ENCODE results near the gene EMC10. TPM values are rescaled to one million over a fixed set of nuclear protein-coding genes. Genes with fewer than 3 reads are reported as not detected.
A peak's percentile ranks its signal among the peaks of the same experiment; 100 is the strongest.

The EMC10 gene
- total and polyA plus RNA-seq, 2 donors (not counting 3 experiments of a cell fraction or from before 2014, with no cell fraction given) = 106 to 111 TPM

DNA sequence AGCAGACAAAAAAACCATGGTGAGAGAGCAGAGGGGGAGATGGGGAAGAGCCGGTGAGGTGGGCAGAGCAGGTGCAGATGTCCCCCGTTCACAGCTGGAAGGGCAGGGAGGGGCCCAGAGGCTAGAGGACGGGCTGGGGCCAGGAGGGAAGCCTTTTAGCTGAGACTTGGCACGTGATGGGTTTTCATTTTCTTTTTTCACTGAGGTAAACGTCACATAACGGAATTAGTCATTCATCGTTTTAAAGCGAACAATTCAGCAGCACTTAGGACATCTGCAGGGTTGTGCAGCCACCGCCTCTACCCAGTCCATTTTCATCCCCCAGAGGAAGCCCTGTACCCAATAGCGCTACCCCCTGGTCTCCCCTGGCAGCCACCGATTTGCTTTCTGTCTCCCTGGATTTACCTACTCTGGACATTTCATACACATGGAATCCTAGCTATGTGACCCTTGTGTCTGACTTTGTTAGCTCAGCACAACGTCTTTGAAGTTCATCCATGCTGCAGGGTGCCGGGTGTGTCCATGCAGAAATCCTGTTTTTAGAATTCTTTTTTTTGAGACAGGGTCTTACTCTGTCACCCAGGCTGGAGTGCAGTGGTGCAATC lies 16.0 kb upstream of the EMC10 start:
- no TSS peak for BruUV-seq (replicated peaks)
- no peaks in the 10 kb centered on the region for H3K9me3 ChIP-seq (replicated peaks; ENCODE audit: control insufficient read depth, insufficient read depth, low read length)
- ChIA-PET CTCF (interaction anchor here (0.7 to 7.4 kb wide), 18 partner anchors 12 to 208 kb away, joined by 3 to 144 read pairs (median 4); partner anchors contain the start of gene POLD1), POLR2A (interaction anchor here (0.9 kb wide), 1 partner anchor 50 kb away, joined by 4 read pairs; the partner anchor contains the start of gene JOSD2)
- TF ChIP-seq JUN (IDR thresholded peaks at IDR 0.05; ENCODE audit: borderline replicate concordance, insufficient read depth, insufficient read length, low read depth) = no peak
- FAIRE-seq (no peak), DNase-seq (ENCODE audit: low read depth, low spot score) (no peak)
- no peak overlapping the region for H3K4me3 ChIP-seq (replicated peaks in 1 of 3; ENCODE audit: insufficient read depth in 1 of 3, low read depth in 1 of 3, low read length in 3 of 3)
- H3K9me1 ChIP-seq (replicated peaks; ENCODE audit: control insufficient read depth, extremely low read depth, insufficient read depth, low read length) = no peaks in the 10 kb centered on the region
- H3K4me2 ChIP-seq (ENCODE audit: insufficient read depth, low read length) = no peak overlapping the region
- dilution Hi-C loops (cut with MboI; ENCODE audit: extremely low pct_ligation_motif_present, low sequenced_read_pairs) (no loop called here), intact Hi-C loops (cut with micrococcal nuclease) (loop anchor here (2.0 kb wide), 1 partner anchor 17 kb away; the partner anchor contains the start of genes EMC10 and GARIN5A)
- H3K79me2 ChIP-seq (ENCODE audit: control insufficient read depth, insufficient read depth, low read length) = no peaks in the 10 kb centered on the region
- no peak overlapping the region for H2AFZ ChIP-seq (ENCODE audit: low read depth, low read length)
- no peak overlapping the region for H3K9ac ChIP-seq (replicated peaks; ENCODE audit: extremely low read depth, insufficient read depth, low read length)
- no peaks in the 10 kb centered on the region for H4K20me1 ChIP-seq (replicated peaks; ENCODE audit: control insufficient read depth, extremely low read depth, insufficient read depth, low read length)
- no peaks in the 10 kb centered on the region for H3K4me1 ChIP-seq (ENCODE audit: control insufficient read depth, extremely low read depth, insufficient read depth, low read length)
- H3K27me3 ChIP-seq (ENCODE audit: control insufficient read depth in 2 of 2, insufficient read depth in 2 of 2, low read length in 2 of 2) = no peaks in the 10 kb centered on the region
- no peaks in the 10 kb centered on the region for H3K36me3 ChIP-seq (ENCODE audit: control insufficient read depth in 2 of 2, extremely low read depth in 1 of 2, insufficient read depth in 2 of 2, low read length in 2 of 2)
- H3K27ac ChIP-seq (ENCODE audit: insufficient read depth, low read depth, low read length) = no peak overlapping the region

- Histone ChIP-seq H3K4me1 (ENCODE audit: control insufficient read depth, extremely low read depth, insufficient read depth, low read length) (no peaks in the 10 kb centered on the region), H3K27me3 (ENCODE audit: control insufficient read depth in 2 of 2, insufficient read depth in 2 of 2, low read length in 2 of 2) (no peaks in the 10 kb centered on the region), H3K4me2 (ENCODE audit: insufficient read depth, low read length) (no peak overlapping the region), H3K9ac (replicated peaks; ENCODE audit: extremely low read depth, insufficient read depth, low read length) (no peak overlapping the region), H2AFZ (ENCODE audit: low read depth, low read length) (no peak overlapping the region), H4K20me1 (replicated peaks; ENCODE audit: control insufficient read depth, extremely low read depth, insufficient read depth, low read length) (no peaks in the 10 kb centered on the region), H3K9me3 (replicated peaks; ENCODE audit: control insufficient read depth, insufficient read depth, low read length) (no peaks in the 10 kb centered on the region), H3K9me1 (replicated peaks; ENCODE audit: control insufficient read depth, extremely low read depth, insufficient read depth, low read length) (no peaks in the 10 kb centered on the region), H3K36me3 (ENCODE audit: control insufficient read depth in 2 of 2, extremely low read depth in 1 of 2, insufficient read depth in 2 of 2, low read length in 2 of 2) (no peaks in the 10 kb centered on the region), H3K4me3 (replicated peaks in 1 of 3; ENCODE audit: insufficient read depth in 1 of 3, low read depth in 1 of 3, low read length in 3 of 3) (no peak overlapping the region), H3K27ac (ENCODE audit: insufficient read depth, low read depth, low read length) (no peak overlapping the region), H3K79me2 (ENCODE audit: control insufficient read depth, insufficient read depth, low read length) (no peaks in the 10 kb centered on the region)
- BruUV-seq (replicated peaks) = no TSS peak
- DNase-seq (ENCODE audit: low read depth, low spot score) (peak; percentile 68), FAIRE-seq (peak; percentile 90)
- ChIA-PET POLR2A (interaction anchor here (0.9 kb wide), 1 partner anchor 49 kb away, joined by 4 read pairs; the partner anchor contains the start of gene JOSD2), CTCF (interaction anchor here (0.7 to 7.4 kb wide), 20 partner anchors 12 to 322 kb away, joined by 3 to 144 read pairs (median 4); partner anchors contain the start of gene POLD1)
- intact Hi-C loops (cut with micrococcal nuclease) (loop anchor here (1.0 to 2.0 kb wide), 5 partner anchors 16 to 209 kb away; partner anchors contain the start of genes EMC10 and GARIN5A), dilution Hi-C loops (cut with MboI; ENCODE audit: extremely low pct_ligation_motif_present, low sequenced_read_pairs) (no loop called here)
- TF ChIP-seq MAX (IDR thresholded peaks at IDR 0.05; ENCODE audit: insufficient read depth, insufficient read length) = no peak
- TF ChIP-seq, protein P1, sequence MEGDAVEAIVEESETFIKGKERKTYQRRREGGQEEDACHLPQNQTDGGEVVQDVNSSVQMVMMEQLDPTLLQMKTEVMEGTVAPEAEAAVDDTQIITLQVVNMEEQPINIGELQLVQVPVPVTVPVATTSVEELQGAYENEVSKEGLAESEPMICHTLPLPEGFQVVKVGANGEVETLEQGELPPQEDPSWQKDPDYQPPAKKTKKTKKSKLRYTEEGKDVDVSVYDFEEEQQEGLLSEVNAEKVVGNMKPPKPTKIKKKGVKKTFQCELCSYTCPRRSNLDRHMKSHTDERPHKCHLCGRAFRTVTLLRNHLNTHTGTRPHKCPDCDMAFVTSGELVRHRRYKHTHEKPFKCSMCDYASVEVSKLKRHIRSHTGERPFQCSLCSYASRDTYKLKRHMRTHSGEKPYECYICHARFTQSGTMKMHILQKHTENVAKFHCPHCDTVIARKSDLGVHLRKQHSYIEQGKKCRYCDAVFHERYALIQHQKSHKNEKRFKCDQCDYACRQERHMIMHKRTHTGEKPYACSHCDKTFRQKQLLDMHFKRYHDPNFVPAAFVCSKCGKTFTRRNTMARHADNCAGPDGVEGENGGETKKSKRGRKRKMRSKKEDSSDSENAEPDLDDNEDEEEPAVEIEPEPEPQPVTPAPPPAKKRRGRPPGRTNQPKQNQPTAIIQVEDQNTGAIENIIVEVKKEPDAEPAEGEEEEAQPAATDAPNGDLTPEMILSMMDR (IDR thresholded peaks at IDR 0.05; ENCODE audit: extremely low read depth in 1 of 2, insufficient read depth in 1 of 2, low read depth in 1 of 2, low read length in 2 of 2) = peak; percentile 81 to 82
Measured at GRCh38 chr19:50461066-50461875, 15.0 kb upstream of the EMC10 start.
